H1 (cell line): ENCODE measurements around the gene SPATA6L. TPM values are rescaled to one million over a fixed set of nuclear protein-coding genes. Genes with fewer than 3 reads are reported as not detected.

Experiments used
- CTCF ChIA-PET: fragments of 300-600 bp; sonication (Branson Sonifier 250); formaldehyde crosslinking; loops from one replicate; lab custom pipeline; 2021; ENCODE audit not compliant: partially characterized antibody; lab: Charles Lee
- POLR2A ChIA-PET: fragments of 300-600 bp; sonication (Branson Sonifier 250); formaldehyde crosslinking; loops from one replicate; lab custom pipeline; 2021; ENCODE audit warnings: inconsistent platforms; ENCODE audit not compliant: partially characterized antibody; lab: Charles Lee
- DNase-seq, 2 experiments: peaks; one replicate each; pipeline versions ENCODE4 v3.0.0 to v3.0.0-alpha.2; 2010 to 2022; ENCODE audit warnings: low spot score in 2 of 2, low read depth in 1 of 2, mixed read lengths in 1 of 2
- FAIRE-seq: peaks from 2 replicates; lab custom pipeline; 2011; peaks lifted over from hg19 to GRCh38; lab: Jason Lieb, UNC
- H2AFZ ChIP-seq: 2 replicates; pipeline ENCODE4 v1.8.1; 2012; ENCODE audit warnings: low read length, inconsistent platforms
- H2AK5ac ChIP-seq: 2 replicates; pipeline ENCODE4 v1.6.1; 2013; ENCODE audit warnings: low read depth, low read length
- H2BK120ac ChIP-seq: replicated peaks from 2 replicates; pipeline ENCODE3; 2013; ENCODE audit warnings: low read depth, low read length, inconsistent platforms
- H2BK12ac ChIP-seq: 2 replicates; pipeline ENCODE4 v1.6.1; 2013; ENCODE audit warnings: low read depth, low read length
- H2BK15ac ChIP-seq: 2 replicates; pipeline ENCODE4 v1.6.1; 2013; ENCODE audit warnings: low read length
- H2BK20ac ChIP-seq: 2 replicates; pipeline ENCODE4 v1.6.1; 2013; ENCODE audit warnings: low read length
- H2BK5ac ChIP-seq: 2 replicates; pipeline ENCODE4 v1.6.1; 2013; ENCODE audit warnings: low read depth, low read length
- H3K14ac ChIP-seq: 2 replicates; pipeline ENCODE4 v1.6.1; 2013; ENCODE audit warnings: inconsistent platforms; ENCODE audit not compliant: insufficient read length
- H3K18ac ChIP-seq: 2 replicates; pipeline ENCODE4 v1.6.1; 2013; ENCODE audit warnings: low read length; ENCODE audit errors: extremely low read depth
- H3K23ac ChIP-seq: 2 replicates; pipeline ENCODE4 v1.6.1; 2013; ENCODE audit warnings: inconsistent platforms; ENCODE audit not compliant: insufficient read length
- H3K23me2 ChIP-seq: 2 replicates; pipeline ENCODE4 v1.6.1; 2013; ENCODE audit warnings: low read depth, low read length
- H3K27ac ChIP-seq: 2 replicates; pipeline ENCODE4 v1.6.1; 2011; ENCODE audit warnings: low read depth, low read length, inconsistent platforms
- H3K27me3 ChIP-seq, 4 experiments: replicated peaks in 1 of 4; 1 replicate in 1 of 4; 2 replicates in 3 of 4; pipeline versions ENCODE4 v1.6.1 to v1.8.1; 2011 to 2013; ENCODE audit warnings: low read length in 3 of 4, mild to moderate bottlenecking in 3 of 4, inconsistent platforms in 2 of 4, mixed read lengths in 2 of 4, moderate library complexity in 1 of 4; ENCODE audit not compliant: control insufficient read depth in 3 of 4, insufficient read depth in 3 of 4; ENCODE audit errors: extremely low read depth in 1 of 4
- H3K36me3 ChIP-seq, 4 experiments: 2 replicates each; pipeline versions ENCODE4 v1.6.1 to v1.8.1; 2011 to 2013; ENCODE audit warnings: mild to moderate bottlenecking in 4 of 4, low read length in 3 of 4, moderate library complexity in 2 of 4, control low read depth in 1 of 4, inconsistent platforms in 1 of 4; ENCODE audit not compliant: insufficient read depth in 4 of 4, control insufficient read depth in 2 of 4
- H3K4ac ChIP-seq: replicated peaks from 2 replicates; pipeline ENCODE3; 2013; ENCODE audit warnings: low read length, low read depth, mixed read lengths, inconsistent platforms; ENCODE audit not compliant: insufficient read length
- H3K4me1 ChIP-seq, 4 experiments: replicated peaks in 1 of 4; 1 replicate in 1 of 4; 2 replicates in 3 of 4; pipeline versions ENCODE4 v1.6.1 to v1.8.1; 2011 to 2013; ENCODE audit warnings: low read length in 3 of 4, inconsistent platforms in 2 of 4, mixed read lengths in 1 of 4; ENCODE audit not compliant: insufficient read depth in 4 of 4, control insufficient read depth in 3 of 4
- H3K4me2 ChIP-seq, 2 experiments: 2 replicates each; pipeline versions ENCODE4 v1.6.1 to v1.8.1; 2011 to 2013; ENCODE audit warnings: low read depth in 2 of 2, low read length in 2 of 2, control low read depth in 1 of 2, inconsistent platforms in 1 of 2, mild to moderate bottlenecking in 1 of 2; ENCODE audit not compliant: insufficient read depth in 1 of 2
- H3K4me3 ChIP-seq, 4 experiments: fragments of 200-600, 300-600 bp in 1 of 4; sonication (generic), shearing (Covaris generic), sonication (Bioruptor Twin) in 1 of 4; 2 replicates each; pipeline versions ENCODE4 v1.5.1 to v1.8.1; 2011 to 2016; ENCODE audit warnings: low read length in 4 of 4, low read depth in 3 of 4, control low read depth in 2 of 4, inconsistent platforms in 2 of 4, mild to moderate bottlenecking in 2 of 4, mixed read lengths in 1 of 4, moderate library complexity in 1 of 4; ENCODE audit not compliant: insufficient read depth in 2 of 4; ENCODE audit errors: extremely low read depth in 1 of 4
- H3K56ac ChIP-seq: replicated peaks from 2 replicates; pipeline ENCODE3; 2013; ENCODE audit warnings: low read depth, mild to moderate bottlenecking, mixed read lengths, low read length, inconsistent platforms; ENCODE audit not compliant: insufficient read length
- H3K79me1 ChIP-seq: 2 replicates; pipeline ENCODE4 v1.6.1; 2013; ENCODE audit warnings: low read depth, low read length, control low read depth
- H3K79me2 ChIP-seq, 2 experiments: 2 replicates each; pipeline versions ENCODE4 v1.6.1 to v1.8.1; 2012 to 2013; ENCODE audit warnings: low read length in 2 of 2, mild to moderate bottlenecking in 2 of 2, inconsistent platforms in 1 of 2; ENCODE audit not compliant: insufficient read depth in 2 of 2, control insufficient read depth in 1 of 2
- H3K9ac ChIP-seq, 4 experiments: replicated peaks in 1 of 4; 1 replicate in 1 of 4; 2 replicates in 3 of 4; pipeline versions ENCODE4 v1.6.1 to v1.8.1; 2011 to 2013; ENCODE audit warnings: low read depth in 3 of 4, low read length in 3 of 4, control low read depth in 2 of 4, mild to moderate bottlenecking in 2 of 4, moderate library complexity in 2 of 4, inconsistent platforms in 1 of 4; ENCODE audit errors: extremely low read depth in 1 of 4
- H3K9me3 ChIP-seq, 2 experiments: 2 replicates each; pipeline versions ENCODE4 v1.6.1 to v1.8.1; 2012 to 2013; ENCODE audit warnings: mild to moderate bottlenecking in 2 of 2, moderate library complexity in 2 of 2, control low read depth in 1 of 2, inconsistent platforms in 1 of 2, low read depth in 1 of 2, low read length in 1 of 2, mixed read lengths in 1 of 2; ENCODE audit not compliant: insufficient read depth in 2 of 2
- H4K20me1 ChIP-seq, 2 experiments: replicated peaks in 1 of 2; 2 replicates each; pipeline versions ENCODE3 to v1.8.1; 2011 to 2013; ENCODE audit warnings: inconsistent platforms in 2 of 2, low read length in 2 of 2, mild to moderate bottlenecking in 1 of 2; ENCODE audit not compliant: insufficient read depth in 2 of 2, control insufficient read depth in 1 of 2
- H4K5ac ChIP-seq: 2 replicates; pipeline ENCODE4 v1.6.1; 2013; ENCODE audit warnings: low read length, low read depth, mixed read lengths, inconsistent platforms; ENCODE audit not compliant: insufficient read length
- H4K8ac ChIP-seq: 2 replicates; pipeline ENCODE4 v1.8.0; 2013; ENCODE audit warnings: mild to moderate bottlenecking, moderate library complexity, low read length, inconsistent platforms; ENCODE audit not compliant: insufficient read depth; ENCODE audit errors: extremely low read depth
- H4K91ac ChIP-seq: replicated peaks from 2 replicates; pipeline ENCODE3; 2013; ENCODE audit warnings: low read length, mixed read lengths, inconsistent platforms; ENCODE audit not compliant: insufficient read length
- CHD1 ChIP-seq: IDR thresholded peaks from 2 replicates; pipeline ENCODE4 v1.6.1; 2012; ENCODE audit warnings: low read depth, low read length, improper control_type of control experiment
- MAX ChIP-seq: IDR thresholded peaks from 2 replicates; pipeline ENCODE4 v1.6.1; 2012; ENCODE audit warnings: inconsistent platforms
- RAD21 ChIP-seq, 2 experiments: IDR thresholded peaks in 1 of 2; conservative IDR thresholded peaks in 1 of 2; 2 replicates each; pipeline ENCODE4 v1.6.1; 2011; ENCODE audit warnings: low read depth in 2 of 2, low read length in 2 of 2, improper control_type of control experiment in 1 of 2, inconsistent platforms in 1 of 2, mild to moderate bottlenecking in 1 of 2, moderate library complexity in 1 of 2
- RBBP5 ChIP-seq: IDR thresholded peaks from 2 replicates; pipeline ENCODE4 v1.7.1; 2012; ENCODE audit warnings: low read depth, mild to moderate bottlenecking, inconsistent platforms, low read length, moderate library complexity, borderline replicate concordance
- SP4 ChIP-seq: IDR thresholded peaks from 2 replicates; pipeline ENCODE4 v1.6.1; 2012; ENCODE audit warnings: low read length, inconsistent platforms
- TEAD4 ChIP-seq: IDR thresholded peaks from 2 replicates; pipeline ENCODE4 v1.6.1; 2012; ENCODE audit warnings: low read depth, low read length, inconsistent platforms, mixed read lengths
- YY1 ChIP-seq: IDR thresholded peaks from 2 replicates; pipeline ENCODE4 v1.6.1; 2011; ENCODE audit warnings: low read depth, mild to moderate bottlenecking, low read length
- WGBS, 2 experiments: shearing (Covaris generic) in 1 of 2; methylation state at CpG; one replicate each; pipeline versions ENCODE4 v1.1.6 to v1.1.7; 2013 to 2015; ENCODE audit warnings: low lambda C conversion rate in 2 of 2, mixed read lengths in 2 of 2, inconsistent platforms in 1 of 2, low coverage in 1 of 2, missing lambda C conversion rate in 1 of 2; ENCODE audit not compliant: insufficient replicate concordance in 2 of 2, insufficient coverage in 1 of 2, insufficient read length in 1 of 2; ENCODE audit errors: extremely low coverage in 1 of 2, missing lambda C conversion rate in 1 of 2; 5-methylcytosine and 5-hydroxymethylcytosine counted together
- polyA plus RNA-seq, 7 experiments: library from polyadenylated mRNA; depleted of rRNA in 3 of 7; stranded (reverse) in 5 of 7; unstranded in 2 of 7; fragments of >200 nt in 5 of 7; fragments of 200-250 nt in 2 of 7; gene quantifications; 1 replicate in 5 of 7; 2 replicates in 1 of 7; 4 replicates in 1 of 7; pipeline versions ENCODE4 v1.2.1 to v1.2.3, GENCODE V29; 2011 to 2013; ENCODE audit warnings: missing spikeins in 2 of 7, mixed read lengths in 2 of 7
- total RNA-seq: library from RNA; stranded (reverse); fragmentation: NEBNext Ultra II Directional; extraction: Animal tissue kit (Norgen Biotek cat#: 25700); gene quantifications from 2 replicates; pipeline ENCODE4 v1.2.1, GENCODE V29; 2021
- TF ChIP-seq, protein P1 (sequence below): IDR thresholded peaks from 2 replicates; pipeline ENCODE4 v1.6.1; 2012; ENCODE audit warnings: low read length, inconsistent platforms

Gene SPATA6L
- total and polyA plus RNA-seq, 2 of the 8 experiments (the other 6 are each of a cell fraction or from before 2014, with no cell fraction given) = 0.57 to 1.1 TPM

DNA sequence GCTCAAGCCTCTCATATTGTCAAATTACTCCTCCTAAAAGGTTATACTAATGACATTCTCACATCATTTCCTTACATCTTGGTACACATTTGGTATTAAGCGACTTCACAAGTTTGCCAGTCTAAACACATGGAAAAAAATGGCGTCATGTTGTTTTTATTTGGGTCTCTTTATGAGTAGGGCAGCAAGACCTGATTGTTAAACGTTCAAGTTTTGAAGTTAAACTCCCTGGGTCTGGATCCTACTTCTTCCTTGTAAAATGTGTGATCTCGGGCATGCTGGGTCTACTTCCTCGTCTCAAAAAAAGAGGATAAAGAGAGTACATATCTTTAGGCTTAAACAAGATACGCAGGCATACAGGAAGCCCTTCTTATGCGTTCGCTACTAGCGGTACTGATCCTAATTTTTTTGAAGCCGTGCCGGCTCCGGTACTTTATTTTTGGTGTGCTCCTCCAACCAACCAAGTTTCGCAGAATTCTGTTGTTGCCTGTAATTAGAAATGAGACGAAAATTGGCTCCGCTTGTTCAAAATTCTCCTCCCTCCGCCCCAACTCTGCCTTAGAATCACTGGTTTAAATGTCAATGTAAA is 12.5 kb upstream of the SPATA6L start:
- Histone ChIP-seq H3K14ac (no peak overlapping the region), H2BK120ac (no peak overlapping the region), H3K36me3 (no peaks in the 10 kb centered on the region), H3K4me1 (peaks cover 0 to 4% (median 0%) of the 10 kb centered on the region in 4 experiments; a peak in 2 of 7 replicates), H3K27me3 (no peaks in the 10 kb centered on the region), H3K18ac (no peak overlapping the region; the same call in 1 of the 2 replicates), H3K4me2 (peak overlapping the region; percentile 82 to 92), H3K23me2 (peaks cover 8% of the 10 kb centered on the region), H3K79me1 (0 out of 2 replicates have a peak, but pooled peaks cover 2% of the 10 kb centered on the region), H3K27ac (peak overlapping the region; percentile 90), H4K8ac (peak overlapping the region; percentile 35; the same call in 1 of the 2 replicates), H2BK20ac (no peak overlapping the region), H4K20me1 (peaks cover 0 to 2% of the 10 kb centered on the region in 2 experiments), H2BK15ac (no peak overlapping the region), H2AFZ (peak overlapping the region; percentile 18), H4K91ac (no peak overlapping the region), H3K23ac (no peak overlapping the region), H2AK5ac (no peak overlapping the region), H3K9me3 (no peaks in the 10 kb centered on the region), H3K4ac (no peak overlapping the region), H4K5ac (peak overlapping the region; percentile 95), H3K9ac (peak overlapping the region; percentile 91 to 97 (median 92)), H2BK12ac (no peak overlapping the region), H2BK5ac (peak overlapping the region; percentile 12; the same call in 1 of the 2 replicates), H3K56ac (peak overlapping the region; percentile 13), H3K4me3 (peak overlapping the region; percentile 79 to 87 (median 83)), H3K79me2 (peaks cover 9 to 28% of the 10 kb centered on the region in 2 experiments; a peak in 3 of 4 replicates)
- WGBS, 2 experiments = 2% methylated on average over 16 of the region's 16 CpGs; no CpG with 5 or more reads in 1 of the 2 experiments
- CTCF ChIA-PET = interaction anchor here (1.0 kb wide), 2 partner anchors 13 to 25 kb away, joined by 3 to 7 read pairs; partner anchors contain the start of gene SPATA6L
- TF ChIP-seq SP4 = peak; percentile 9; the same call in 1 of the 2 replicates
- TF ChIP-seq, protein P1, sequence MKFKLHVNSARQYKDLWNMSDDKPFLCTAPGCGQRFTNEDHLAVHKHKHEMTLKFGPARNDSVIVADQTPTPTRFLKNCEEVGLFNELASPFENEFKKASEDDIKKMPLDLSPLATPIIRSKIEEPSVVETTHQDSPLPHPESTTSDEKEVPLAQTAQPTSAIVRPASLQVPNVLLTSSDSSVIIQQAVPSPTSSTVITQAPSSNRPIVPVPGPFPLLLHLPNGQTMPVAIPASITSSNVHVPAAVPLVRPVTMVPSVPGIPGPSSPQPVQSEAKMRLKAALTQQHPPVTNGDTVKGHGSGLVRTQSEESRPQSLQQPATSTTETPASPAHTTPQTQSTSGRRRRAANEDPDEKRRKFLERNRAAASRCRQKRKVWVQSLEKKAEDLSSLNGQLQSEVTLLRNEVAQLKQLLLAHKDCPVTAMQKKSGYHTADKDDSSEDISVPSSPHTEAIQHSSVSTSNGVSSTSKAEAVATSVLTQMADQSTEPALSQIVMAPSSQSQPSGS = no peak
- peak; percentile 31 for TF ChIP-seq CHD1
- TF ChIP-seq RAD21 (IDR thresholded peaks at IDR 0.05 in 1 of 2, conservative IDR thresholded peaks at IDR 0.05 in 1 of 2; ENCODE audit: low read depth in 2 of 2, low read length in 2 of 2) = no peak
- TF ChIP-seq RBBP5 = no peak
- no peak for TF ChIP-seq TEAD4
- TF ChIP-seq MAX = no peak
- peak; percentile 74; the same call in 1 of the 2 replicates for TF ChIP-seq YY1
- FAIRE-seq (no peak), DNase-seq (no peak)
- POLR2A ChIA-PET = interaction anchor here (0.7 to 1.3 kb wide), 7 partner anchors 9 to 114 kb away, joined by 3 to 8 read pairs (median 5); partner anchors contain the start of genes RCL1 and SPATA6L
